Adrenal gland (tissue), 5 donors: Measurements from ENCODE around the gene ARHGEF39.

Experiments
- CTCF ChIP-seq, 6 experiments: fragments of 450-650 bp in 4 of 6; fragments of 200-600 bp in 2 of 6; sonication (generic) in 1 of 6; IDR thresholded peaks; 1 replicate in 5 of 6; 2 replicates in 1 of 6; pipeline versions ENCODE4 v1.5.1 to v1.8.0; 2016 to 2021; ENCODE audit warnings: antibody characterized with exemption in 6 of 6, mild to moderate bottlenecking in 2 of 6, moderate library complexity in 1 of 6
- POLR2A ChIP-seq, 2 donors: fragments of 450-650 bp; IDR thresholded peaks; one replicate each; pipeline ENCODE4 v1.6.1; 2017; ENCODE audit warnings: antibody characterized with exemption in 2 of 2, mild to moderate bottlenecking in 2 of 2, moderate library complexity in 1 of 2
- donor health status: DM: no; HTN: no; CAD: no.

DNA sequence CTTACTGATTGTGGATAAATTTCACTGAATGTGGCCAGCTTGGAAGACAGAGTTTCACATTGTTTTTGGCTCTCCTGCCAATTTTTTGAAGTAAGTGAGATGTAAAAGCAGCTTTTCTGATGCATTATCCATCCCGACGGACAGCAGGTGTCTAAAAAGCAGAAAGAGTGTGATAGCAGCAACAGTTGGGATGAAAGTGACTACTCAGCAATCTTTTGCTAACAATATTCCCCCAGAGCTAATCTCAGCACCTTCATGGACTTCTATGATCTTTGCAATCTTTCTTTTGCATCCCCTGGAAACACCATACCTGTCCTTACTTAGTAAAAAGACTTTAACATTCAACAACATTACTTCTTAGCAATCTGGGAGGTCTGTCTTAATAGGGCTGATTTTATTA is 52.2 kb downstream of the ARHGEF39 start:
- TF ChIP-seq CTCF (IDR thresholded peaks at IDR 0.05) (no peak), POLR2A (IDR thresholded peaks at IDR 0.05) (no peak)
